IMR-90 (cell line): Measurements from ENCODE around the gene COX6B2. TPM values are rescaled to one million over a fixed set of nuclear protein-coding genes. Genes with fewer than 3 reads are reported as not detected.

ENCODE experiments used
- ATAC-seq: fragments of 200-7000 bp; cut with Tn5 transposase; 2 replicates; pipeline ENCODE4 v1.9.1; 2020; ENCODE audit warnings: low read depth, mild to moderate bottlenecking, moderate library complexity
- BruUV-seq: library from RNA; stranded (reverse); fragments of 400-500 nt; replicated peaks from 2 replicates; lab custom pipeline; 2021; lab: Mats Ljungman, UMichigan
- CTCF ChIA-PET: fragments of 300-600 bp; formaldehyde crosslinking; extraction: SDS; loops from one replicate; lab custom pipeline; 2021; ENCODE audit warnings: antibody characterized with exemption; lab: Yijun Ruan, JAX
- POLR2A ChIA-PET: fragments of 300-600 bp; sonication (Branson Sonifier 250); formaldehyde crosslinking; loops from one replicate; lab custom pipeline; 2022; ENCODE audit warnings: antibody characterized with exemption; ENCODE audit not compliant: unreplicated experiment; lab: Charles Lee
- DNase-seq: peaks from one replicate; pipeline ENCODE4 v3.0.0; 2013
- H2AFZ ChIP-seq: replicated peaks from 2 replicates; pipeline ENCODE3; 2013; ENCODE audit warnings: low read length, mild to moderate bottlenecking; ENCODE audit not compliant: poor library complexity
- H2AK5ac ChIP-seq: 2 replicates; pipeline ENCODE4 v1.6.1; 2013; ENCODE audit warnings: low read depth, low read length, inconsistent platforms
- H2AK9ac ChIP-seq: replicated peaks from 2 replicates; pipeline ENCODE3; 2013; ENCODE audit warnings: mild to moderate bottlenecking, low read depth, low read length, moderate library complexity; ENCODE audit not compliant: poor library complexity
- H2BK120ac ChIP-seq: 2 replicates; pipeline ENCODE4 v1.6.1; 2013; ENCODE audit warnings: low read depth, low read length, inconsistent platforms
- H2BK15ac ChIP-seq: 3 replicates; pipeline ENCODE4 v1.6.1; 2013; ENCODE audit warnings: low read depth, low read length, inconsistent platforms
- H2BK20ac ChIP-seq: 2 replicates; pipeline ENCODE4 v1.6.1; 2013; ENCODE audit warnings: low read depth, mild to moderate bottlenecking, inconsistent platforms, low read length, moderate library complexity
- H2BK5ac ChIP-seq: 2 replicates; pipeline ENCODE4 v1.6.1; 2013; ENCODE audit warnings: mild to moderate bottlenecking, low read depth, low read length, inconsistent platforms; ENCODE audit not compliant: poor library complexity, severe bottlenecking
- H3K14ac ChIP-seq: replicated peaks from 2 replicates; pipeline ENCODE4 v1.6.1; 2013; ENCODE audit warnings: low read depth, low read length, inconsistent platforms
- H3K18ac ChIP-seq: 2 replicates; pipeline ENCODE4 v1.6.1; 2013; ENCODE audit warnings: low read depth, low read length, control low read depth
- H3K23ac ChIP-seq: 2 replicates; pipeline ENCODE4 v1.6.1; 2013; ENCODE audit warnings: low read depth, low read length, inconsistent platforms
- H3K27ac ChIP-seq: 2 replicates; pipeline ENCODE4 v1.5.1; 2013; ENCODE audit warnings: mild to moderate bottlenecking, control low read depth, low read length; ENCODE audit not compliant: insufficient read depth
- H3K27me3 ChIP-seq: 2 replicates; pipeline ENCODE4 v1.6.1; 2013; ENCODE audit warnings: low read length; ENCODE audit not compliant: control insufficient read depth, insufficient read depth
- H3K36me3 ChIP-seq: 2 replicates; pipeline ENCODE4 v1.6.1; 2013; ENCODE audit warnings: low read length, mixed read lengths; ENCODE audit not compliant: control insufficient read depth, insufficient read depth
- H3K4ac ChIP-seq: 2 replicates; pipeline ENCODE4 v1.6.1; 2013; ENCODE audit warnings: low read depth, low read length, inconsistent platforms
- H3K4me1 ChIP-seq: 2 replicates; pipeline ENCODE4 v1.6.1; 2013; ENCODE audit warnings: low read length, mixed read lengths; ENCODE audit not compliant: control insufficient read depth, insufficient read depth
- H3K4me2 ChIP-seq: 2 replicates; pipeline ENCODE4 v1.6.1; 2013; ENCODE audit warnings: low read depth, mild to moderate bottlenecking, control low read depth, low read length, moderate library complexity
- H3K4me3 ChIP-seq: 2 replicates; pipeline ENCODE4 v1.5.1; 2013; ENCODE audit warnings: low read depth, mild to moderate bottlenecking, control low read depth, low read length, moderate library complexity; ENCODE audit not compliant: insufficient read depth
- H3K56ac ChIP-seq: 2 replicates; pipeline ENCODE4 v1.6.1; 2013; ENCODE audit warnings: low read length, inconsistent platforms; ENCODE audit not compliant: insufficient read depth; ENCODE audit errors: extremely low read depth
- H3K79me1 ChIP-seq, 2 experiments: 2 replicates each; pipeline ENCODE4 v1.6.1; 2013; ENCODE audit warnings: low read length in 2 of 2, inconsistent platforms in 1 of 2, low read depth in 1 of 2
- H3K9ac ChIP-seq: 2 replicates; pipeline ENCODE4 v1.6.1; 2013; ENCODE audit warnings: low read depth, low read length, control low read depth
- H3K9me1 ChIP-seq: 2 replicates; pipeline ENCODE4 v1.6.1; 2013; ENCODE audit warnings: low read length, inconsistent platforms; ENCODE audit not compliant: insufficient read depth
- H3K9me3 ChIP-seq: 2 replicates; pipeline ENCODE4 v1.6.1; 2013; ENCODE audit warnings: low read length; ENCODE audit not compliant: control insufficient read depth, insufficient read depth
- H4K20me1 ChIP-seq: 2 replicates; pipeline ENCODE4 v1.6.1; 2013; ENCODE audit warnings: low read length, inconsistent platforms; ENCODE audit not compliant: insufficient read depth
- H4K5ac ChIP-seq: 2 replicates; pipeline ENCODE4 v1.6.1; 2013; ENCODE audit warnings: mild to moderate bottlenecking, low read depth, low read length, control low read depth
- H4K8ac ChIP-seq, 2 experiments: 2 replicates each; pipeline ENCODE4 v1.6.1; 2013; ENCODE audit warnings: low read depth in 2 of 2, low read length in 2 of 2, control low read depth in 1 of 2, inconsistent platforms in 1 of 2
- H4K91ac ChIP-seq: 2 replicates; pipeline ENCODE4 v1.6.1; 2013; ENCODE audit warnings: low read depth, low read length, inconsistent platforms; ENCODE audit not compliant: insufficient read depth
- ELK1 ChIP-seq: fragments of 150-350 bp; IDR thresholded peaks from 2 replicates; pipeline ENCODE4 v1.6.1; 2016; ENCODE audit warnings: low read depth, mild to moderate bottlenecking, low read length, moderate library complexity, borderline replicate concordance
- MAFK ChIP-seq: IDR thresholded peaks from 2 replicates; pipeline ENCODE4 v1.6.1; 2012; ENCODE audit warnings: low read depth, low read length, improper control_type of control experiment
- MAZ ChIP-seq: IDR thresholded peaks from 2 replicates; pipeline ENCODE4 v1.6.1; 2012; ENCODE audit warnings: low read depth, mild to moderate bottlenecking, low read length, improper control_type of control experiment, moderate library complexity, borderline replicate concordance
- RCOR1 ChIP-seq: IDR thresholded peaks from 2 replicates; pipeline ENCODE4 v1.6.1; 2012; ENCODE audit warnings: mild to moderate bottlenecking, low read length, improper control_type of control experiment; ENCODE audit not compliant: insufficient replicate concordance
- USF2 ChIP-seq: fragments of 150-350 bp; IDR thresholded peaks from 2 replicates; pipeline ENCODE4 v1.6.1; 2017; ENCODE audit warnings: mild to moderate bottlenecking, antibody characterized with exemption, low read length, low read depth
- WGBS, 2 experiments: methylation state at CpG; one replicate each; pipeline versions ENCODE4 v1.1.5 to v1.1.7; 2013; ENCODE audit warnings: missing lambda C conversion rate in 2 of 2; ENCODE audit not compliant: insufficient read length in 1 of 2; ENCODE audit errors: extremely low coverage in 2 of 2; 5-methylcytosine and 5-hydroxymethylcytosine counted together
- dilution Hi-C: fragments of 300-500 bp; cut with HindIII; formaldehyde crosslinking; loops from one replicate; pipeline ENCODE4 v1.14.3; 2018; ENCODE audit warnings: low sequenced_read_pairs; ENCODE audit not compliant: unreplicated experiment
- in situ Hi-C: fragments of 300-500 bp; cut with MboI; formaldehyde crosslinking; loops from 3 replicates; pipeline ENCODE4 v1.14.3; 2019; ENCODE audit warnings: low sequenced_read_pairs, inconsistent platforms, mixed read lengths
- intact Hi-C: fragments of 100-400 bp; cut with micrococcal nuclease; formaldehyde crosslinking; loops from 2 replicates; pipeline ENCODE4 v1.10.0; 2022
- polyA plus RNA-seq, 3 experiments: library from polyadenylated mRNA; depleted of rRNA; stranded (reverse); fragments of >200 nt; gene quantifications; 2 replicates each; pipeline ENCODE4 v1.2.3, GENCODE V29; 2012; ENCODE audit warnings: low replicate concordance in 1 of 3
- total RNA-seq: library from RNA; depleted of rRNA; stranded (reverse); fragments of >200 nt; gene quantifications from 2 replicates; pipeline ENCODE4 v1.2.3, GENCODE V29; 2012

COX6B2 gene
- total and polyA plus RNA-seq, 2 of the 4 experiments (the other 2 are of a cell fraction) = 0.19 TPM; not detected in 1

GRCh38 chr19:55365964-55366363 is 11.4 kb upstream of the COX6B2 start:
- Histone ChIP-seq H3K79me1 (peaks cover 0 to 31% of the 10 kb centered on the region in 2 experiments; a peak in 3 of 4 replicates), H3K27me3 (no peaks in the 10 kb centered on the region), H2BK5ac (no peak overlapping the region), H2BK15ac (no peak overlapping the region), H2BK20ac (no peak overlapping the region), H4K91ac (no peak overlapping the region), H3K4me3 (no peak overlapping the region), H4K8ac (no peak overlapping the region), H3K27ac (no peak overlapping the region), H3K4me1 (peaks cover 14% of the 10 kb centered on the region), H3K14ac (no peak overlapping the region), H3K9ac (no peak overlapping the region), H3K56ac (no peak overlapping the region), H4K5ac (no peak overlapping the region), H2AK9ac (no peak overlapping the region), H3K9me3 (no peaks in the 10 kb centered on the region), H3K4ac (no peak overlapping the region), H3K23ac (no peak overlapping the region), H2BK120ac (no peak overlapping the region), H2AK5ac (no peak overlapping the region), H4K20me1 (peaks cover 59% of the 10 kb centered on the region), H3K36me3 (peaks cover 26% of the 10 kb centered on the region), H3K4me2 (no peak overlapping the region), H3K9me1 (peaks cover 3% of the 10 kb centered on the region; the same call in 1 of the 2 replicates), H2AFZ (no peak overlapping the region), H3K18ac (no peak overlapping the region)
- in situ Hi-C loops = no loop called here
- ChIA-PET POLR2A (no interaction called here), CTCF (no interaction called here)
- no peak for ATAC-seq
- no TSS peak for BruUV-seq
- DNase-seq = no peak
- no peak for TF ChIP-seq MAFK
- no peak for TF ChIP-seq MAZ
- TF ChIP-seq USF2 = no peak; the same call in 1 of the 2 replicates
- TF ChIP-seq RCOR1 = no peak
- TF ChIP-seq ELK1 = no peak
- intact Hi-C loops = no loop called here
- WGBS, 2 experiments = 82% methylated on average over 6 of the region's 19 CpGs; no CpG with 5 or more reads in 1 of the 2 experiments
- dilution Hi-C loops = no loop called here
